Inflammatory macrophage treated with lipopolysaccharide for 1 hour (primary cell): ENCODE measurements around the gene ING3.
A peak's percentile ranks its signal among the peaks of the same experiment; 100 is the strongest.

ENCODE experiments used
- DNase-seq, 2 donors: peaks; one replicate each; pipeline ENCODE4 v3.0.0-alpha.2; 2020 to 2022

Gene ING3, protein sequence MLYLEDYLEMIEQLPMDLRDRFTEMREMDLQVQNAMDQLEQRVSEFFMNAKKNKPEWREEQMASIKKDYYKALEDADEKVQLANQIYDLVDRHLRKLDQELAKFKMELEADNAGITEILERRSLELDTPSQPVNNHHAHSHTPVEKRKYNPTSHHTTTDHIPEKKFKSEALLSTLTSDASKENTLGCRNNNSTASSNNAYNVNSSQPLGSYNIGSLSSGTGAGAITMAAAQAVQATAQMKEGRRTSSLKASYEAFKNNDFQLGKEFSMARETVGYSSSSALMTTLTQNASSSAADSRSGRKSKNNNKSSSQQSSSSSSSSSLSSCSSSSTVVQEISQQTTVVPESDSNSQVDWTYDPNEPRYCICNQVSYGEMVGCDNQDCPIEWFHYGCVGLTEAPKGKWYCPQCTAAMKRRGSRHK

DNA sequence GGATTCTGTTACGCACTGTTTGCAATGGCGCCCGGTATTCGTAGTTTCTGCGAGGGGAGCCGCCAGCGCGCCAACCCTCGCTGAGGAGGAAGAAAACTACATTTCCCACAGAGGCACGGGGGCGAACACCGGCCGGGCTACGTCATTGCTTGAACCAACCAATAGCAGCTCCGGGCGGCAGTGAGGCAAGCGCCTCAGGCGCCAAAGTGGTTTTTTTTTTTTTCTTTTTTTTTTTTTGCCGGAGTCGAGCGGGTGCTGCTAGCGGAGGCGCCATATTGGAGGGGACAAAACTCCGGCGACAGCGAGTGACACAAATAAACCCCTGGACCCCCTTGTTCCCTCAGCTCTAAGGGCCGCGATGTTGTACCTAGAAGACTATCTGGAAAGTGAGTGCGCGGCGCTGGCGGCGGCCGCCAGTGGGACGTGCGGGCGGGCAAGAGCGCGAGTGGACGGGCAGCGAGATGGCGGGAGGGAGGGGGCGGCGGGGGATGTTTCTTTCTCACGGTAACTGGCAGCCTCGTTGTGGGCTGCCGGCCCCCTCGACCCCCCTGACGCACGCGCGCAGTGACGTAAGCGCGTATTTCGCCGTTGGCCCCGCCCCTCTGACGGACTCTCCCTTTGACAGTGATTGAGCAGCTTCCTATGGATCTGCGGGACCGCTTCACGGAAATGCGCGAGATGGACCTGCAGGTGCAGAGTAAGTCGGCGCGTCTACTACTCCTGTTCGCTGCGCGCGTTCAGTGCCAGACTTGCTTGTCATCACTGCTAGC is at the start of gene ING3:
Gene ING3, plus strand, starts transcription at position 239 of the 770 bp plus-strand sequence. Its CDS starts 120 bp downstream, at position 359.
- peak; percentile 97 to 99 for DNase-seq

DNA sequence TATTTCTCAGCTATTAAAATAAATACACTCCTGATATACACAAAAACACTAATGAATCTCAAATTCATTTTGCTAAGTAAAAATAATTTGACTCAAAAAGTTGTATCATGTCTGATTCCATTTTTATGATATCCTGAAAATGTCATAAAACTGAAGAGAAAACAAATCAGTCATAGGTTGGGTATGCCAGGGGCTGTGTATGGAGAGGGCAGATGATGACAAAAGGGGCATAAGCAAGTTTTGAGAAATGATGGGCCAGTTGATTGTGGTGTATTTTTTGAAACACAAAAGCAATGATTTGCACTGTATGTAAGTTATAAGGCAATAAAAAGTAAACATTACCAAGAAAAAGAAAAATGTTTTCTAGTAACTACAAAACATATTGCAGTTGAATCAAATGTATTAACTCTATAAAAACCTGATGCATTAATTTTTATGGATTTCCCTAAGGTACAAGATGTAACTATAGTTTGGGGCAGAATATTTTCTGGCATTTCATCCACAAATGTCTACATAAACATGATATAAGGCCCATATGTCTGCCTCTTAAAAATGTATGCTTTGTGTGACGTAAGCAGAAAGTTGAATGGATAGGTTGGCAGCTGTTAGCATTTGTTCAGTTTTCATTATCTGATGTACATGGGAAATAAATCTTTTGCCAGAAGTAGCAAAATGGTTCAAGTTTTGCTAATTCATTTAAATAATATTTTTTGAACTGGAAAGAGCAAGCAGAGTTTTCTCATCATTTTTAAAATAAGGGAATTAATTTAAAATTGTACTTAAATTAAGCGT is 35.1 kb upstream of the ING3 start:
- DNase-seq, result no peak

DNA sequence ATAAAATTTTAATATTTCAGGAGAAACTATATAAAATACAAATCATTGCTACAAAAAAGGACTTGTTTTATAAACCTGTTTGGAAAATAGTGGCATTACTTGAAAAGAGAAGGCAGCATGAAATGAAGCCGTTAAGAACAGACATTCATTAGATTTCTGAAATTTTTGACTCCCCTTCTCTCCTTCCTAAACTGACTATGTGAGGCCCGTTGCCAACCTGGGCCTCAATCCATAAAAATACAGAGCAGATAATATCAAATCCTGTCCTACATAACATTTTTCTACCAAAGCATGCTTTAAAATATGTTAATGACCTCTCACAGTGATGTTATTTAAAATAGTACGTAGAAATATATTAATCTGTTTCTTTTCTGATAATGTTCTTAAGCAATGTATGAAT is 34.5 kb upstream of the ING3 start:
- DNase-seq, result no peak

DNA sequence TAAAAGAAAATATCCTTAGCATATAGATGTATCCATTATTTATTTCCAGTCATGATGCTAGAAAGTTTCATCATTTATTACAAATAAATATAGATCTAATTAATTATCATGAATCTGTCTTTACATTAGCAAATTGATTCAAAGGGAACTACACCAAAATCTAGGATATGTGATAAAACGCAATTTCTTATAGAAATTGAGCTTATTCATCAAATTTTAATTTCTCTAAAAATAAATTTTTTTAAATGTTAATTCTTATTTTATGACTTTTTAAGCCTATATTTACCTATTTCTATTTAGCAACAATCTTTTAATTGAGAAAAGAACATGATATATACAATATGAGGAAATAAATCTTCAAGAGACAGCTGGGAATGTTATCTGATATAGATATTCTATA is 34.0 kb upstream of the ING3 start:
- DNase-seq, result no peak

DNA sequence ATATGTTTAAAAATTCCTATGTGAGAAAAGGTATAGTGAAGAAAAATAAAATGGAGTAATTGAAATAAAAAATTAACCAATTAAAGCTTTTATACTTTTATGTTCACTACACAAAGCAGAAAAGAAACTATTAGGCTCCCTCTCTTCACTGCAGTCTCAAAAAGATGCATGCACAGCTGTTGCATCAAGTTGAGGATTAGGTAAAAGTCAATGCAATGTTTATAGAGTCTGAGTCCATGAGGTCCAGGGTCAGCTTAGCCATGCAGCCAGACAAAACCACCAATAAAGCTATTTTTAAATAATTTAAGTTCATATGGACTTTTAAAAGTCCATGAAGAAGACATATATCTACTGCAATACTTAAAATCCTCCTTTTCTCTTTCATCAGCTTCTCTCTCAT is 31.1 kb upstream of the ING3 start:
- DNase-seq, result no peak

DNA sequence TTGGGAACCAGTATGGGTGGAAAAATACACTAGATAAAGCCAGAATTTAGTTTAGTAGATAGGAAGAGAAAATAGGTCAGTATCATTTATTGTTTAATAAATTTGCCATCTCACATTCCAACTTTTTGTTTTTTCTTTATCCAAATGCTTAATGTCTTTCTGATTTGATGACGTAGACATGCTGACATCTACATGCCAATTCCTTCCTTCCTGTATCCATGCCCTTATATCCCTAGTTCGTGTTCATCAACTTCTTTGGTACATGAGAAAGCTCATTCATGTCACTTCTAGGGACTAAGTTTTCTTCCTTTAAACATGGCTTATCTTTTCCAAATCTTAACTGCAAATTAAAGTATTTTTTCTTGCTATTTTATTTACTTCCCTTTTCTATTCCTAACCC is 30.5 kb upstream of the ING3 start:
- no peak for DNase-seq

DNA sequence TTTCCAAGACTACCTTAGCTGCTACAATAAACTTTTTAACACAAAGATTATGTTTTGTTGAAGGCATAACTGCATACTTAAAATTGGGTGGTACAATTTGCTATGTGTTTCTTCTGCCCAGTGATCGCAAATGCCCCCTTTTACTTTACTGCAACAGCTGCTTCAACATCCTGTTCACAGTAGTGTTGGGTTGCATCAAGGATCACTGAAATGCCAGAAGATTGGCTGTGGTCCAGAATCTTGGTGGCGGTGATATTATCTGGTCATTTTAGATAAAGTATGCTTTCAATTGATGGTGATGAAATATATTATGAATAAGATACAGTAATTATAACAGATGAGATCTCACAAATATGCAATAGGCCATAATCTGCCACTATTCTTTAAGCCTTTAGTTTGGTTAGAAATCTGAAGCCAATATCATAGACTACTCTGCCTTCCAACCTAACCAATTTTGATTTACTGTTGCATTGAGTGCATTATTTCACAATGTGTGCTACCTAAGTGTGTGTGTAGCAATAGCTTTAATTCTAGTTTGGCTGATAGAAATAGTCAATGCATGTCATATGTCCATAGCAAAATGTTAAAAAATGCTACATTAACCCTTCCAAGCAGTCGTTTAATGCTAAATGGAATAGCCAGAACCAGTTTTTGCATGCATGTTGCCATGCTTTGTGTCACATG is 29.8 kb upstream of the ING3 start:
- DNase-seq, result no peak

DNA sequence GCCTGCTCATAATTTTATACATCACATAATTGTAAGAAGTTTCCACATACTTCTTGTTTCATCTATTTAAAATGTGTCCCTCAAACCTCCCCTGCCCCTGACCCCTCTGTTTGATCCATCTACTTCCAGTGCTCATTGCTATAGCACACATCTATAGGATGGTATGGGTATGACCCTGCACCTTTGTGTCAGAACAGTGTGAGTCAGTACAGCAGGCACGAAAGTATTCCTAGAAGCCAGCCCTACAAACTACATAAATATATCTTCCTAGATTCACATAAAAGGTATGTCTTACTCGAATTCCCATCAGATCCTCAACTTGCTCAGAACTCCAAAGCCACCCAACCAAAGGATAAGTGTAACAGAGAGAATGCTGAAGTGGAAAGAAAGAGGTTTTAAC is 25.7 kb upstream of the ING3 start:
- DNase-seq, result no peak

DNA sequence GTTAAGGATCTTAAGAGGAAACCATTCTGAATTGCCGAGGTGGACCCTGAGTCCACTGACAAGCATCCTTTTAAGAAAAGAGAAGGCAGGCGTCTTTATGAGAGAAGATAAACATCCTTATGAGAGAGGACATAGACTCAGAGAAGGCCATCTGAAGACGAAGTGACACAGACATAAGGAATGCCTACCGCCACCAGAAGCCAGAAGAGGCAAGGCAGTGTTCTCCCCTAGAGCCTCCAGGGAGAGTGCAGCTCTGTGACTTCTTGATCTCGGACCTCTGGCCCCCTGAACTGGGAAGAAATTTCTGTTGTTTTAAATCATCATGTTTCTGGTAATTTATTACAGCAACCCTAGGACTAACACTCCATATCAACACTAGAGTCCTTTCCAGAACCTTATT is 25.2 kb upstream of the ING3 start:
- DNase-seq, result no peak

DNA sequence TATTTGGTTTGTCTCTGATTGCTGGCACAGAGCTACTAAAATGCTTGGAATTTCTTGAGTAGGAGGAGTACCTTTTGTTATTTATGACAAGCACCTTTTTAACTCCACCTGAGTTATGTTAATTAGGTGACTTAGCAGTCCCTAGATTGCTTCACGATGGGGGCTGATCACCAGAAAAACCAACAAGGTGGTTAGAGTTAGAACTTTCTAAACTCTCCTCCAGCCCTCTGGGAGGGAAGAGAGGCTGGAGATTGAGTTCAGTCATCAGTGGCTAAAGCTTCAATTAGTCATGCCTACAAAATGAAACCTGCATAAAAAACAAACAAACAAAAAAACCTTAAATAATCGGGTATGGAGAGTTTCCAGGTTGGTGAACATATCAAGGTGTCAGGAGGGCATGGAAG is 23.6 kb upstream of the ING3 start:
- DNase-seq, result no peak

DNA sequence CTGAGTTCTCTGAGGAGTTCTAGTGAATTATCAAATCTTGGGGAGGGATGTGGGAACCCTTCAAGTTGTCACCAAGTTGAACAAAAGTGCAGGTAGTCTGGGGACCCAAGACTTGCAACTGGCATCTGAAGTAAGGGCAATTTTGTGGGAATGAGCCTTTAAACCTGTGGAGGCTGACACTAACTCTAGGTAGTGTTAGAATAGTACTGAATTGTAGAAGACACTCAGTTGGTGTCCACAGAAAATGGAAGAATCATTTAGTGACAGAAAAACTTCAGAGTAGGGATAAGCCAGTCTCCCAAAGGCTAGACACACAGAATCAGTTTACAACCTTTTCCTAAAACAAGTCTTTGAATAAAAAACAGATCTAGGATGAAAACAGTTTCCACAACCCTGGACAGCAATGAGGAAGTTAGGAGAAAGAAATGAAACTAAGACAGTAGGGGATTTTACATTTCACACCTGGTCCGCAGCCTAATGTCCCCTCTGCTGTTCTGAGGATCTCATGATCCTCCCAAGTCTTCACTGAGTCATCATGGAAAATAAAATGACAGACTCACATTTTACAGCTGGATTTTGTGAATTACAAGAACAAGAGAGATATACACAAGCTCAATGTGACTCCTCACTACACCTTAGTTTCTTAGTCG is 23.0 kb upstream of the ING3 start:
- peak in 1 of 2 donors; percentile 19 for DNase-seq

DNA sequence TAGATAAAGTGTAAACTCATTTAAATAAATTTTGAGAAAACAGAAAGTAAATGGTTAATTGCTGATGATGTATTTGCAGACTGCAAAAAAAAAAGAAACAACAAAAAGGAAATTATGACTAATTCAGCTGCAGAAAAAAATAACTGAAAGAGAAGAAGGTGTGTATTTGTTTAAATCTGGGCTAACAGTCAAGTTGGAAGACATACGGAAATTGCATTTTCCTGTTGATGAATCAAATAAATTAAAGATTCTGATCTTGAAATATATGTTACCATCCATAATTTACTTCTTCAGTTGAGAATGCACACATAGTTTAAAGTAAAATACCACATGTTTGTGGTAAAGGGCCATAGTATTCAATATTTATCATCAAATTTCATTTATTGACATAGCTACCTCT is 19.3 kb upstream of the ING3 start:
- DNase-seq, result no peak

DNA sequence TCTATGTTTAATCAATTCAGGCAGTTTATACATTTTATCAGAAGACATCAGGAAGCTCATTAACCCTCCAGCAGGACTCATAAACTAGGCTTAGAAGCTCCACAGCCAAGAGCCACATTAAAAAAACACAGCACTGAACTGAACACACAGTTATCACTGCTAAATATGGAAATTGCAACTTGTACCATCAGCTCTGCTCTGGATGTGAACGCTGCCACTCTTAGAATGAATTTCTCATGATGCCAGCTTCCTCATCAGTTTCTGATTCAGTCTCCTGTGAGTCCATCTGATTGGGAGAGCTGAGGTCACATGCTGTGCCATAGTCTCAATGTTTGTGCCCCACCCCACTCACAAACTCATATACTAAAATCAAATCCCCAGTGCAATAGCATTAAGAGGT is 17.1 kb upstream of the ING3 start:
- DNase-seq, result no peak

DNA sequence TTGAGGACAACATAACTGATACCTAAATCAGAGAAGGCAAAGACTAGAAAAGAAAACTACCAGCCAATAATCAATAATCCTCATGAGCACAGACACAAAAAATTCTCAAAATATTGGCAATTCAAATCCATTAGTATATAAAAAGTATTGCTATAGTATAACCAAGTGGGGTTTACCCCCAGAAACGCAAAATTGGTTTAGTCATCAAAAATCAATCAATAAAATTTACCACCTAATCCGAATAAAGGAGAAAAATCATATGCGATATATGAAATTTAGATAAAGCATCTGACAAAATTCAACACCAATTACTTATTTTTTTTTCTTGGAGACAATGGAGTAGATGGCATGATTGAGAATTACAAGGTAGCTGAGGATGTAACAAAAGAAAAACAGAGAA is 11.2 kb upstream of the ING3 start:
- no peak for DNase-seq

DNA sequence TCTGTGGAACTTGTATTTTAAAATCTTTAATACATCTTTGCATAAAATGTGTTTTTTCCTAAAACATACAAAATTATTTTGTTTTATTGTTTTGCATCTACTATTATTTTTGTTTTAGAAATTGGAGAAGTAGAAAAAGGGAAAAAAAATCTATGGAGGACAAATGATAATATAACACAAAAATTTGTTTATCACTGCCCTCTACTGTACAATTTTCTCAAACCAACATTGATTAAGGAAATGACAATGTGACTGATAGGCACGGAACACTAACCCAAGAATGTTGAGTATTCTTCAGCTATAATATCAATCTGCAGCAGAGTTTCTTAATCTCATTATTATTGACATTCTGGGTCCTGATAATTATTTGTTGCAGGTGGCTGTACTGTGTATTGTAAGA is 9.5 kb upstream of the ING3 start:
- DNase-seq, result peak; percentile 21 to 64

DNA sequence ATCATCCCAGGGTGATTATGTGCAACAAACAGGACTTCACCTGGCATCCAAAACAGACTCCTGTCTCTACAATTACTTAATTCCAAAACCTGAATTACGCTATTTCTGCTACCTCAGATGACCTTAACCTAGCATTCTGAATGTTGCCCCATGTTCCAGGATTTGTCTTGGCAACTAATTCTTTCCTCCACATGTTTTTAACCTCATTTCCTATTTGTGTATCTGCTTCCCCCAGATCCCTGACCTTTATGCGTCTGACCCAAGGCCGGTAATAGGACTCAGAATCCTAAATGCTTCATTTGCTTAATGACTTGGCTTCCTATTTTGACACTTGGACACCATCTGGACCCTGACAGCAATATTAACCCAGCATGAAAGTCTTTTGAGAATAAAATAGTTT is 8.7 kb upstream of the ING3 start:
- DNase-seq, result no peak

DNA sequence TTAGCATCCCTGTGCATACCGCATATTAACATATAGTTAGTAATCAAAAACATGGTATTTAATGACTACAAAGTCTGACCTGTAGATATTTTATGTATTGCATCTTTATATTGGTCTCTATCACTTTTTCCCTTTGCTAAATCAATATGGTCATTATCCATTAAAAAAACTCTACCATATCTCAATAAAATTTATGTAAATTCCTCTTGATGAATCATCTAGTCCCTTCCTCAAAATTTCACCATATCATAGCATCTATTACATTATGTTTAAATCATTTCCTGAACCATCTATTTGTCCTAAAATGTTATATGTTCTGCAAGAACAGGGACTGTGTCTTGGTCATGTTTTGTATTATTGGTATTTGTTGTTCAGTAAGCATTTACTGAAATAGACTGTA is 7.7 kb upstream of the ING3 start:
- DNase-seq, result no peak

DNA sequence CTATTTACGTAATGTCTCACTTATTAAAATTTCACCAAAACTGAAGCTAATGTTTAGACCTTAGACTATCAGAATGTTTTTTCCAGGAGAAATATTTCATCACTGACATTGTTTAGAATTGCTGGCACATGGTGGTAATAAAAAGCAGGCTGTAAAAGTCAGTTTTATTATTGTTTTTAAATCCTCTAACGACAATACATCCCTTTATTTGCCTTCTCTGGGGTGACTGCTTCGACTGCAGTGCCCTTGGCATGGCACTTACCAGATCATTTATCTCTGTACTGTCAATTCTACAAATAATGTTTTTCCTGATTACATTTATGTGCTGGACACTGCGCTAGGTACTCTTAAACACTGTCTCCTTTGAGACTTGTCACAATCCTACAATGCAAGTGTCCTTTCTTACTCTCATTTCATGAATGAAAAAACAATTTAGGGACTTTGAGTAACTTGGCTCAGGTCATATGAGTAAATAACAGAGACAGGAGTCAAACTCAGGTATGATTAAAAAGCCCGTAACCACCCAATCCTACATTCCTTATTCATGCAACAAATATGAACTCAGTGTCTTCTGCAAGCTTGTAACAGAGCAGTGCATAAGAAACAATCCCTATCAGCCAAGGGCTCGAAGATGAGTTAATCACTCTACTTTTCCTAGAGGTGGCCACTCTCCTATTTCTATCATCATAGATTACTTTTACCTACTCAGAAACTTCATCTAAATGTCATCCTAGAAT is 5.6 kb upstream of the ING3 start:
- DNase-seq, result no peak

DNA sequence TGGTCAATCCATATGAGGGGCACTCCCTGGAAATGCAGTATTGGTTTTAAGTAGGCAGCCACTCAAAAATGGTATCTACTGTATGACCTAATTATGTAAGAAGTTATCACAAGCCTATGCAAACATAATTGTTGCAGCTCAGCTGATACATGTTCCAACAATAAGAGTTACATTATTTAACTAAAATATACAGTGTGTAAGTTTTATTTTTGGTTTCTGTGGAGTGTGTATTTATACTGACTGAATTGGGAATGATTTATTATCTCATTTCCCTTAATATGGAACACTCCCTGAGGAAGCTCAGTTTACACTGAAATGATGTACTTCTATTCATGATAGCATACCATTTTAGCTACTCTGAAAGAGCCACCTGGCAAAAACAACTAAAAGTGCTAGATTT is 2.6 kb upstream of the ING3 start:
- no peak for DNase-seq

DNA sequence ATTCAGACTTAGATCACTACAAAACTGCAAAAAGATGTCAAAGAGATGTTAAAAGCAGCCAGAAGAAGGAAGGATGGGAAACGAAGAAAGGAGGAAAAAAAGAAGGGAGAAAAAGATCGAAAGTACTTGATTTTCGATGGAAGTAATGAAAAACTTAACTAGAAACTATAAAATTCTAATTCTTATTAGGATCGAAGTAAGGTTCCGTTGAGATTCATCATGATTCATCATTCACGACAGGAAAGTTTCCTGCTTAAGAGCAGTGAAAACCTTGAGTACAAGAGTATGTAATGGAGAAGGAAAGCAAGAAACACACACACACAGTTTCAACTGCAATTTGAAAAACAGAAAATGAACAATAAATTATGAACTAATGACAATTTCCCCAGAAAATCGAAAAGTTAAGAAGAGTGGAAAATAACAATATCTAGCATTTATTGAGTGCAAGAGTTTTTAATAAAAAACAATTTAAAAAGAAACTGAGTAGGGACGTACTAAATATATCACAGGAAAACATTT is 1.1 kb upstream of the ING3 start:
- no peak for DNase-seq

DNA sequence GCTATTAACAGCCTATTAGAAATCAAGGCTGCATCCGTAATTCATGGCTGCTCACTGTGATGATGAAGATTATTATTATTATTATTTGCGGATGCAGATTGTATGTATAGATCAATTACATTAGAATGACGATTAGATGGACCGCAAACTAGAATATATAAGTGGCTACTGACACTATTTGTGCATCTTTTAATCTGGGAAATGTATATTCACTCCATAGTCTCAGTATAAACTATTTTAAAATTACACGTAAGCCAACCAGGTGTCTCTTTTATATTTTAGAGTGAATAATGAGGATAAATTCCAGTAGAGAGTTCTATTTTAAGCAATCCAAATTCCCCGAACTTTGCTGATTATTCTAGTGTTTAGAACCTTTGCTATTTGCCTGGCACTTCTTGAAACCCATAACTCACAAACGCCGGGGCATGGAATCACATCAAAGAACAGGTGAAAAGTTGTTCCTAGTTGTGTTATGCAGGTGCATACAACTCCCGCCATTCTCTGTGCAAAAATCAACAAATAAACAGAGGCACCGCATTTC is 509 bp upstream of the ING3 start:
- DNase-seq, result no peak
